GM19099 (cell line): ENCODE measurements around the gene PARD3.

Experiments used
- POLR2A ChIP-seq: IDR thresholded peaks from 3 replicates; pipeline ENCODE4 v1.6.1; 2011; ENCODE audit warnings: low read depth; ENCODE audit not compliant: insufficient read length; ENCODE audit errors: extremely low read depth

The PARD3 gene

GRCh38 chr10:34360984-34361383 lies 454.1 kb downstream of the PARD3 start:
- TF ChIP-seq POLR2A, result no peak

GRCh38 chr10:34359435-34359813 lies 455.7 kb downstream of the PARD3 start:
- TF ChIP-seq POLR2A, result no peak

- no peak for TF ChIP-seq POLR2A
These were observed 456.2 kb downstream of the PARD3 start for GRCh38 chr10:34358729-34359434.

GRCh38 chr10:34356463-34356862 lies 458.6 kb downstream of the PARD3 start:
- no peak for TF ChIP-seq POLR2A

GRCh38 chr10:34351161-34351560 lies 463.9 kb downstream of the PARD3 start:
- no peak for TF ChIP-seq POLR2A

GRCh38 chr10:34348917-34349485 lies 466.1 kb downstream of the PARD3 start:
- TF ChIP-seq POLR2A, result no peak

- TF ChIP-seq POLR2A, result no peak
These were observed 467.1 kb downstream of the PARD3 start for GRCh38 chr10:34348021-34348420.

- TF ChIP-seq POLR2A, result no peak
These were observed 468.0 kb downstream of the PARD3 start for GRCh38 chr10:34347131-34347530.

GRCh38 chr10:34346516-34347100 lies 468.5 kb downstream of the PARD3 start:
- no peak for TF ChIP-seq POLR2A

GRCh38 chr10:34345383-34345782 lies 469.7 kb downstream of the PARD3 start:
- no peak for TF ChIP-seq POLR2A

GRCh38 chr10:34343764-34344163 lies 471.3 kb downstream of the PARD3 start:
- TF ChIP-seq POLR2A, result no peak

- no peak for TF ChIP-seq POLR2A
These were observed 473.6 kb downstream of the PARD3 start for GRCh38 chr10:34341473-34341872.

- no peak for TF ChIP-seq POLR2A
These were observed 474.2 kb downstream of the PARD3 start for GRCh38 chr10:34340934-34341333.

- TF ChIP-seq POLR2A, result no peak
These were observed 475.1 kb downstream of the PARD3 start for GRCh38 chr10:34339816-34340553.

GRCh38 chr10:34337917-34338316 lies 477.2 kb downstream of the PARD3 start:
- no peak for TF ChIP-seq POLR2A
